Progenitor cell of endocrine pancreas (in vitro differentiated cells): ENCODE data around the gene UBE2K. TPM values are rescaled to one million over a fixed set of nuclear protein-coding genes. Genes with fewer than 3 reads are reported as not detected.
A peak's percentile ranks its signal among the peaks of the same experiment; 100 is the strongest.

ENCODE experiments used
- DNase-seq: peaks from one replicate; pipeline ENCODE4 v3.0.0; 2021; ENCODE audit warnings: low spot score; ENCODE audit not compliant: unreplicated experiment
- H3K27ac Mint-ChIP-seq: 2 replicates; pipeline ENCODE4 v1.8.0; 2021; ENCODE audit warnings: mild to moderate bottlenecking, moderate library complexity, mixed read lengths
- H3K27me3 Mint-ChIP-seq: 2 replicates; pipeline ENCODE4 v1.8.0; 2021; ENCODE audit warnings: mixed read lengths
- H3K36me3 Mint-ChIP-seq: 2 replicates; pipeline ENCODE4 v1.8.0; 2022; ENCODE audit warnings: mixed read lengths; ENCODE audit not compliant: insufficient read depth
- H3K4me1 Mint-ChIP-seq: 2 replicates; pipeline ENCODE4 v1.8.0; 2021; ENCODE audit warnings: low read depth, mixed read lengths
- H3K4me3 Mint-ChIP-seq: 2 replicates; pipeline ENCODE4 v1.8.0; 2021; ENCODE audit warnings: low read depth, mild to moderate bottlenecking, moderate library complexity, mixed read lengths
- H3K9me3 Mint-ChIP-seq: 2 replicates; pipeline ENCODE4 v1.8.0; 2021; ENCODE audit warnings: low read depth, mixed read lengths
- total RNA-seq: library from RNA; stranded (reverse); gene quantifications from 2 replicates; pipeline ENCODE4 v1.2.1, GENCODE V29; 2021
- TF ChIP-seq, protein P1 (sequence below): fragments of 200-600 bp; sonication (generic); IDR thresholded peaks from one replicate; pipeline ENCODE4 v1.5.0; 2021; ENCODE audit warnings: antibody characterized with exemption, mild to moderate bottlenecking; ENCODE audit not compliant: unreplicated experiment

The UBE2K gene
- total RNA-seq, 1 donor from 2014 or later, result 110 TPM

DNA sequence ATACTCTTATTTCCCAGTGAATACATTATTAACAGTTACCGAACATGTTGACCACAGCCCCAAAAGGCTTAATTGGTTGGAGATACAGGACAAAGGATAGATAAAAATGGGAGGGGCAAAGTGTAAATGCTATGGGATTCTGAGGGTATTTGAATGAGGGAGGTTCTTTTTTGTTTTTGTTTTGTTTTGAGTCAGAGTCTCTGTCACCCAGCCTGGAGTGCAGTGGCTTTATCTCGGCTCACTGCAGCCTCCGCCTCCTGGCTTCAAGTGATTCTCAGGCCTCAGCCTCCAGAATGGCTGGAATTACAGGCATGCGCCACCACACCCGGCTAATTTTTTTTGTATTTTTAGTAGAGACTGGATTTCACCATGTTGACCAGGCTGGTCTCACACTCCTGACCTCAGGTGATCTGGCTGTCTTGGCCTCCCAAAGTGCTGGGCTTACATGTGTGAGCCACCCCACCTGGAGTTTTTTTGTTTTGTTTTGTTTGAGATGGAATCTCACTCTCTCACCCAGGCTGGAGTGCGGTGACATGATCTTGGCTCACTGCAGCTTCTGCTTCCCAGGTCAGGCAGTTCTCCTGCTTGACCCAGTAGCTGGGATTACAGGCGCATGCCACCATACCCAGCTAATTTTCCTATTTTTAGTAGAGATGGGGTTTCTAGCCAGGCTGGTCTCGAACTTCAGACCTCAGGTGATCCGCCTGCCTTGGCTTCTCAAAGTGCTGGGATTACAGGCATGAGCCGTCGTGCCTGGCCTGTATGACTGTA, 9.0 kb downstream of the UBE2K start:
- Mint-ChIP-seq H3K27me3 (no peaks in the 10 kb centered on the region), H3K9me3 (no peaks in the 10 kb centered on the region), H3K27ac (peak overlapping the region; percentile 71), H3K36me3 (peaks cover 14% of the 10 kb centered on the region), H3K4me1 (peaks cover 25% of the 10 kb centered on the region), H3K4me3 (no peak overlapping the region)
- TF ChIP-seq, protein P1, sequence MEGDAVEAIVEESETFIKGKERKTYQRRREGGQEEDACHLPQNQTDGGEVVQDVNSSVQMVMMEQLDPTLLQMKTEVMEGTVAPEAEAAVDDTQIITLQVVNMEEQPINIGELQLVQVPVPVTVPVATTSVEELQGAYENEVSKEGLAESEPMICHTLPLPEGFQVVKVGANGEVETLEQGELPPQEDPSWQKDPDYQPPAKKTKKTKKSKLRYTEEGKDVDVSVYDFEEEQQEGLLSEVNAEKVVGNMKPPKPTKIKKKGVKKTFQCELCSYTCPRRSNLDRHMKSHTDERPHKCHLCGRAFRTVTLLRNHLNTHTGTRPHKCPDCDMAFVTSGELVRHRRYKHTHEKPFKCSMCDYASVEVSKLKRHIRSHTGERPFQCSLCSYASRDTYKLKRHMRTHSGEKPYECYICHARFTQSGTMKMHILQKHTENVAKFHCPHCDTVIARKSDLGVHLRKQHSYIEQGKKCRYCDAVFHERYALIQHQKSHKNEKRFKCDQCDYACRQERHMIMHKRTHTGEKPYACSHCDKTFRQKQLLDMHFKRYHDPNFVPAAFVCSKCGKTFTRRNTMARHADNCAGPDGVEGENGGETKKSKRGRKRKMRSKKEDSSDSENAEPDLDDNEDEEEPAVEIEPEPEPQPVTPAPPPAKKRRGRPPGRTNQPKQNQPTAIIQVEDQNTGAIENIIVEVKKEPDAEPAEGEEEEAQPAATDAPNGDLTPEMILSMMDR, result no peak
- DNase-seq, result no peak

DNA sequence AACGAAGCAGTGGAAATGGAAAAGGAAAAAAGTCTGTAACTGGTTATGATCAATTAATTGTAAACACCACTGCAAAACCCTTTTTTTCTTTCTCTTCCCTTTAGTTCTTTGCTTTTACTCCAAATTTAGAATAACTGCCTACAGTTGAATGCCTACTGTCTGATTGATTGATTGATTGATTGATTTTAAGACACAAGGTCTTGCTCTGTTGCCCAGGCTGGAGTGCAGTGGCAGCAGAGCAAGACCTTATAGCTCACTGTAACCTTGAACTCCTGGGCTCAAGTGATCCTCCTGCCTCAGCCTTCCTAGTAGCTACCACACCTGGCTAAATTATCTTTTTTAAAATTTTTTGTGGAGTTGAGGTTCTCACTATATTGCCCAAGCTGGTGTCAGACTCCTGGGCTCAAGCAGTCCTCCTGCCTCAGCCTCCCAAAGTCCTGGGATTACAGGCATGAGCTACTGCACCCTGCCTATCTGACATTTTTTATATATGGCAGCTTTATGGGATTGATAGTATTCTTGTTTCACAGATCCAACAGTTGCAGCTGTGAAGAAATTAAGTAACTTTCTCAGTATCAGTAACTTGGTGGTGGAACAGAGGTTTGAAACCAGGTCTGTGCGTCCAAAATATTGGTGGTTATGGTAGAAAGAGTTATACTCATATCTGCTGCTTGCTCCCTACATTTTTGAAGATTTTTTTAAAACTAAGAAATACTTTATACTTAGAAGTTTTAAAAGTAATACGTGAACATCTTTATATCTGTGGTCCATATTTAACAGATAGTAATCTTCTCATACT, 12.4 kb downstream of the UBE2K start:
- no peak for DNase-seq
- TF ChIP-seq, protein P1, result no peak
- Mint-ChIP-seq H3K27me3 (no peaks in the 10 kb centered on the region), H3K36me3 (peaks cover 9% of the 10 kb centered on the region), H3K9me3 (no peaks in the 10 kb centered on the region), H3K27ac (peak overlapping the region; percentile 41), H3K4me3 (no peak overlapping the region), H3K4me1 (peaks cover 25% of the 10 kb centered on the region)

DNA sequence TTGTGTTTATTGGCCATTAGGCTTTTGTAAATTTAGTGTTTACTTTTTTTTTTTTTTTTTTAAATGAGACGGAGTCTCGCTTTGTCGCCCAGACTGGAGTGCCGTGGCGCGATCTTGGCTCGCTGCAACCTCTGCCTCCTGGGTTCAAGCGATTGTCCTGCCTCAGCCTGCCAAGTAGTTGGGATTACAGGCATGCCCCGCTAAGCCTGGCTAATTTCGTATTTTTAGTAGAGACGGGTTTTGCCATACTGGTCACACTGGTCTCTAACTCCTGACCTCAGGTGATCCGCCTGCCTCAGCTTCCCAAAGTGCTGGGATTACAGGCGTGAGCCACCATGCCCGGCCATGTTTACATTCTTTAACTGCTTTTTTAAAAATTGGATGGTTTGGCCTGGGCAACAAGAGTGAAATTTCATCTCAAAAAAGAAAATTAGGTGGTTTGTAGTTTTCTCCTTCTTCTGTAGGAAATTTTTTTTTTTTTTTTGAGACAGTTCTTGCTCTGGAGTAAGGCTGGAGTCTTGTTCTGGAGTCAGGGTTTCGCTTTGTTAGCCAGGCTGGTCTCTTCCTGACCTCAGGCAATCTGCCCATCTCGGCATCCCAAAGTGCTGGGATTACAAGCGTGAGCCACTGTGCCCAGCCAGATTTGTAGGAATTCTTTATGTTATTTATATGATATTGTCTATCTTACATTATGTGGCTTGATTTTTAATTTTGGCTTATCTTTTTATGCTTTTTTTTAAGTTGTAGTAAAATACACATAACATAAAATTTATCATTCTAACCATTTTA, 15.1 kb downstream of the UBE2K start:
- no peak for DNase-seq
- H3K36me3 Mint-ChIP-seq, result peaks cover 14% of the 10 kb centered on the region
- TF ChIP-seq, protein P1, result no peak
- no peak overlapping the region for H3K4me3 Mint-ChIP-seq
- H3K4me1 Mint-ChIP-seq, result peaks cover 24% of the 10 kb centered on the region
- H3K27ac Mint-ChIP-seq, result no peak overlapping the region
- no peaks in the 10 kb centered on the region for H3K27me3 Mint-ChIP-seq
- peaks cover 6% of the 10 kb centered on the region for H3K9me3 Mint-ChIP-seq

DNA sequence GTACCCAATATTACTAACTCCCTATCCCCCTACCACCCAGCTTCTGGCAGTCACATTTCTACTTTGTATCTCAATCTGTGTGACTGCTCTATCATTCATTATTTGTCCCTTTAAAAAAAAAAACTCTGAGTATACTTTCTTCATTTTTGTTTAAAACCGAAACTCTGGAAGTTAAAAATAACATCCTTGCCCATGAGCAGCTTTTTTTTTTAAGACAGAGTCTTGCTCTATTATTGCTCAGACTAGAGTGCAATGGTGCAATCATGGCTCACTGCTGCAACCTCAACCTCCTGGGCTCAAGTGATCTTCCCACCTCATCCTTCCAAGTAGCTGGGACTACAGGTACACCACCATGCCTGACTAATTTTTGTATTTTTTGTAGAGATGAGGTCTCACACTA, 15.8 kb downstream of the UBE2K start:
- TF ChIP-seq, protein P1, result no peak
- no peak for DNase-seq
- Mint-ChIP-seq H3K4me1 (peaks cover 17% of the 10 kb centered on the region), H3K9me3 (peaks cover 6% of the 10 kb centered on the region), H3K4me3 (no peak overlapping the region), H3K27me3 (no peaks in the 10 kb centered on the region), H3K36me3 (peaks cover 14% of the 10 kb centered on the region), H3K27ac (no peak overlapping the region)

DNA sequence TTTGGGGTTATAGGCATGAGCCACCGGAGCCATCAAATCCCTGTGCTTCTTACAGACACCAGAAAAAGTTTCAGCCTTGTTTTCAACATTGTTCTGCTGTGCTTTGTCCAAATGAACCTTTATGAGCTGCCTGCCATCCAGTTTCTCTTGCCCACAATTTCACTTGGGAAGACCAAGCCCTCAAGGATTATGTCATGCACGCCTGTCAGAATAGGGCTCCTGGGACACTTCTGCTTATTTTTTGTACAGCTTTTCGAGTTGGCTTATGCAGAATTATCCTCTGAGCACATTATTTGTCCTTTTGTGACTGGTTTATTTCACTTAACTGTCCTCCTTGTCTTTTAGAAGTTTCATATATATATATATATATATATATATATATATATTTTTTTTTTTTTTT, 16.2 kb downstream of the UBE2K start:
- H3K4me3 Mint-ChIP-seq, result no peak overlapping the region
- TF ChIP-seq, protein P1, result no peak
- H3K36me3 Mint-ChIP-seq, result peaks cover 17% of the 10 kb centered on the region
- DNase-seq, result no peak
- H3K4me1 Mint-ChIP-seq, result peaks cover 15% of the 10 kb centered on the region
- H3K27me3 Mint-ChIP-seq, result no peaks in the 10 kb centered on the region
- H3K27ac Mint-ChIP-seq, result no peak overlapping the region
- peaks cover 8% of the 10 kb centered on the region for H3K9me3 Mint-ChIP-seq
